D721Med (cell line): ENCODE data around the gene PCDHGC4.

Source experiments
- DNase-seq: peaks from one replicate; pipeline ENCODE4 v3.0.0; 2011; ENCODE audit warnings: low spot score; ENCODE audit not compliant: insufficient read length
- FAIRE-seq: peaks from 2 replicates; lab custom pipeline; 2011; peaks lifted over from hg19 to GRCh38; lab: Jason Lieb, UNC
- CTCF ChIP-seq: IDR thresholded peaks from 2 replicates; pipeline ENCODE4 v1.5.1; 2012; ENCODE audit warnings: mild to moderate bottlenecking, control low read depth; ENCODE audit not compliant: insufficient read depth; ENCODE audit errors: missing control alignments

PCDHGC4 gene

GRCh38 chr5:141494761-141495452 is 10.1 kb downstream of the PCDHGC4 start:
- no peak for DNase-seq
- TF ChIP-seq CTCF: no peak
- FAIRE-seq: no peak

- DNase-seq: no peak
- TF ChIP-seq CTCF: no peak
- FAIRE-seq: no peak
These were observed 10.6 kb downstream of the PCDHGC4 start for GRCh38 chr5:141495453-141495811.

- no peak for DNase-seq
- no peak for TF ChIP-seq CTCF
- FAIRE-seq: no peak
These were observed 11.2 kb downstream of the PCDHGC4 start for GRCh38 chr5:141496038-141496437.

GRCh38 chr5:141501761-141502160 is 16.9 kb downstream of the PCDHGC4 start:
- no peak for TF ChIP-seq CTCF
- DNase-seq (no peak), FAIRE-seq (no peak)

GRCh38 chr5:141503681-141504080 is 18.9 kb downstream of the PCDHGC4 start:
- FAIRE-seq (no peak), DNase-seq (no peak)
- no peak for TF ChIP-seq CTCF

- no peak for TF ChIP-seq CTCF
- no peak for DNase-seq
- no peak for FAIRE-seq
These were observed 19.4 kb downstream of the PCDHGC4 start for GRCh38 chr5:141504216-141504615.

- DNase-seq (no peak), FAIRE-seq (no peak)
- no peak for TF ChIP-seq CTCF
These were observed 21.7 kb downstream of the PCDHGC4 start for GRCh38 chr5:141506381-141507155.
